GM21447 (cell line): Measurements from ENCODE around the gene CHPT1.

Experiments
- ATAC-seq: cut with Tn5 transposase; IDR thresholded peaks from one replicate; pipeline ENCODE4 v1.9.1; 2021; ENCODE audit not compliant: unreplicated experiment

The CHPT1 gene

DNA sequence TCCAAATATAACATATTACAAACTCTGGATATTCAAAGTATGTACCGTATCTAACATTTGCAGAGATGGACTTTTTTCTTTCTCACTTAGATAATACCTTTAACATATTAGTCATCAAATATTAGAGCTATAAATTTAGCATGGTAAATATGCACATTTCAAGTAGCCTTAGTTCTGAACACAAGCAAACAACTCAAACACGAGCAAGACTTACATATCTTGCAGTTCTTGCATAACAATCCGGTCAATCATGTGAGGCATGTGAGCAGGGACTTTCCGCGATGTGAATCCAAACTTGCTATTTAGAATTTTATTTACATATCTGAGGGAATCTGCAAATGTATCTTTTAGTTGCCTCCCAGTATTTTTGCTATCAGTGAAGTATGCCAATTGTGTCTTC is 63.9 kb downstream of the CHPT1 start:
- ATAC-seq, result no peak

DNA sequence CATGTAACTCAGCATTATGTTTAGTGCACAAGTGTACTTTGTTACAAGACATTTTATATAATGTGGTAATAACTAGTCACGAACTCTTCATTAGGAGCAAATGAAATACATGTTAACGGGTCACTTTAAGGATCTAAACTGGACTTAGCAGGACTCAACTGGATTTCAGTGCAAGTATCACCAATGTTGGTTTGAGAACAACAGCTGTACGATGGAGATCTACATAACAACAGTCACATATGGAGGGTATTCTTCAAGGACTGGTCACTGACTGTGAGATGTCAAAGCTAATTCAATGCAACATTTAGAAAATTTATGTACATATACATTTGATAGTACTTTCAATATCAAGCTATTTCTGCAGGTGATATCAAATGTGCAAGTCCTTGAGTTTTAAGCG is 64.3 kb downstream of the CHPT1 start:
- ATAC-seq, result no peak

DNA sequence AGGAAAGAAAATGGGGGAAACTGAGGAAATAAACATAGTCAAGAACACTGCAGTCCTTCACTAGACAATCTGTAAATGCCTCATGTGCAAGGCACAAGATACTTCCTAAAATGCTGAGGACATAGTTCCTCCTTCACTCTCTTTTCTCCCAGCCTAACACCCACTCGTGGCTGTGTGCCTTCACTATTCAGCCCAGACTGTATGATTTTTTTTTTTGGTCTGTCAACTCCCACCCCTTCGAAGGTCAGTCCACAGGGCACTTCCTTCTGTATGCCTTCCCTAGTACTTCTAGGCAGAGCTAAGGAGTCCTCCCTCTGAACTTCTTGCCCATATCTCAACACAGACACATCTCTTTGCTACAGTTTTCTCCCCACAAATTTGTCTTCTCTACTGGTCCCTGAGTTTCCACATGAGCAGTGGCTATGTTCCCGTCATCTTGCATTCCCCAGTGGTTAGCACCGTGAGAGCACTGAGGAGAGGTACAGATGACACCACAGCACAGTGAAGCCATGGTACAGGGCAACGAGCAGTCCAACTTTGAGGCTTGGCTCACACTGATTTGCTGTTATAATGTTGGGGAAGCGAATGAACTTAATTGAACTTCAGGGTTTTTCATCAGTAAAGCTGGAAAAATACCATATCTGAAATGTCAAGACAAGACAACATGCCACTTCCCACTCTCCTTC is 65.9 kb downstream of the CHPT1 start:
- no peak for ATAC-seq

DNA sequence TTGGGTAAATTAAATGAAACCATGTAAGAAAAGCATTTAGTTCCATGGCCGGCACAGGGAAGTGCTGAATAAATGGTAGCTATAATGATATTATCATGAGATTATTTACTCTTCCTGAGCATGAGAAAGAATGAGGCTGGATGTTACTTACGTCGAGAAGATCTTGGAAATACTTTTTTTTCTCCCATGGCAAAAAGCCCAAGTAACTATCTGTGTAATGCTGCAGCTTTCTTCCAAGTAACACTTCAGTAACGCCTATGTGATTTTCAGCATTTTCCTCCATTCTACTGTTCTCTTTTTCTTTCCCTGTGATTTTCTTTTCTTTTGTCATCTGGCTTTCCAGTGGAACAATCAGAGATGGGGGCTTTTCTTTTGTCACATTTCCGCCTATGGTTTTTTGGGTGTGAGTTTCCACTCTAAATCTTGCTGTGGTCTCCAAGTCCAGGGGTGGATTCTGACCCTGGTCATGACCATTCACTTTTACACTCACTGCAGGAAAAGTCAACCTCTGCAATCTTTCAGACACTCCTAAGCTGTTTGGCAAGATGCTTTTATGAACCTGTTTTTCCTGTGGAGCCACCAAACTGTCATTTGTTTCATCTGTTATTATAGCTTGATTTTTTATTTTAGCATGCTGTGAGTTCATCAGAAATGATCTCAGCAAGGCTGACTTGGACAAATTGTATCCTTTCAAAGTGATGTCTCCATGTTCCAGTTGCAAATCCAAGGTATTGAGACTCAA is 66.8 kb downstream of the CHPT1 start:
- no peak for ATAC-seq

DNA sequence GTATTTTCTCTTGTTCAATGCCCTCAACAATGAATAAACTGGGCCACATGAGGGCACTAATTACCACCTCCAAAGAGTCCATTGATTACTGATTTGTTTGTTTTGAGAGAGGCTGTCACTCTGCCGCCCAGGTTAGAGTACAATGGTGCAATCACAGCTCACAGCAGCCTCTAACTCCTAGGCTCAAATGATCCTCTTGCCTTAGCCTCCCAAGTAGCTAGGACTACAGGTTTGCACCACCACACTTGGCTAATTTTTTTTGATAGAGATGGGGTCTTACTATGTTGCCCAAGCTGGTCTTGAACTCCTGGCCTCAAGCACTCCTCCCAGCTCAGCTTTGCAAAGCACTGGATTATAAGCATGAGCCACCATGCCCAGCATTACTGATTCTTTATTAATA is 70.1 kb downstream of the CHPT1 start:
- no peak for ATAC-seq

DNA sequence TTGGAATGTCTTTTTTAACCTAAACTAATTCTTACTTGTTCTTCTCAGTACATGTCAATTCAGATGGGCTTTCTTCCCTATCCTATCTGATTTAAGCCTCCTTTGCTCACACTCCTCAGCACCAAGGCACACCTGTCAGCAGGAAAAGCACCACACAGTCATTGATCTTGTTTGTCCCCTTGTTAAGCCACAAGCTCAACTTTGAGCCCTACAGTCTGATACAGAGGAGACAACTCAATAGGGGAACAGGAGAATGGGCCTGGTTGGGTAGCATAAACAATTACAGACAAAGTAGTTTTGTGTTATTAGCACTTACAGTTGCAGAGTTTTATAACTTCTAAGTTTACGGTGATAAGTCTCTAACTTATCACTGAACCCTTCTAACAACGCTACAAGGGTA is 71.3 kb downstream of the CHPT1 start:
- no peak for ATAC-seq

DNA sequence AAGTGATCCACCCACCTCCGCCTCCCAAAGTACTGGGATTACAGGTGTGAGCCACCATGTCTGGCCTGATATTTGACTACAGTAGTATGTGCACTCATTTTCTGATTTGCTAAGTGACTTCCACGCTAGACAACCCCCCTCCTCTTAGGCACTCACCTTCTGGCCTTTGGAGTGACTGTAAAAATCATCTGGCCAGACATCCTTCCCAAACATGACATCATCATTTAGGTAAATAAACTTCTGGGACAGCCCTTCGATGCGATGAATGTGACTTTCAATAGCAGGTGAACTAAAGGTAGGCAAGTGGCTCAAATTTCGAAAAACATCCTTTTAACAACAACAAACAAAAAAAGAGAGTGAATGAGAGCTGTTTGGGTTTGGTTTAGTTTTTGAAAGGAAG is 72.4 kb downstream of the CHPT1 start:
- no peak for ATAC-seq

DNA sequence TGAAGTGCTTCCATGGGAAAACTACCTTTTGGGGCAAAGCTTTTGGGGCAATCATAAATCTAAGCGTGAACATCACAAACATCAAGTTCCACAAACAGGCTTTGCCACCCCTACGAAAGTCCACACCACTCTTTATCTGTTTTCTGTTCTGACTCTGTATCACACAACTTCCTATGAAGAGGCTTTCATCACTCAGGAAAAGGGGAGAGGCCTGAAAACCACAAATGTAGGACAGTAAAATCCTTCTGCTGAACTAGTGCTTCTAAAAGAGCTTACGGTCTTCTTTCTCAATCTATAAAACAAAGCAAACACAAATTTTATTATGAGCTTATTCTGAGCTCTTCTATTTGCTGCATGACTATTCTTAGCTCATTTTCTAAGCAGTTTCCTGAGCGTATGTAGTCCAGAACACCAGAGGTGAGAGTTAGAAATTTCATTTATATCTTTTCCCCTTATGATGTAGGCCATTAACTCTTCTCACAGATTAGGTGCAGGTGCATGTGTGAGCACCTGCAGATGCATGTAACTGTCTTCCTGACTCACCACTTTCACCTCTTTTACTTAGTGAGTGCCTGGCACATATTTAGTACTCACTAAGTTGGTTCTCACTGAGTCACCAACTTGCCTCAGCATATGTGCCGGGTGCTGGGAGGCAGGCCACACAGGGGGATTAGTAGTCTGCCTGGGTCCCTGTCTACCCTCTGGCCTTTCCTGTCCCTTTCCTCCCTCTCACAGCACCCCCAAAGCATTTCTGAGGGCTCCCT is 74.8 kb downstream of the CHPT1 start:
- ATAC-seq, result no peak

DNA sequence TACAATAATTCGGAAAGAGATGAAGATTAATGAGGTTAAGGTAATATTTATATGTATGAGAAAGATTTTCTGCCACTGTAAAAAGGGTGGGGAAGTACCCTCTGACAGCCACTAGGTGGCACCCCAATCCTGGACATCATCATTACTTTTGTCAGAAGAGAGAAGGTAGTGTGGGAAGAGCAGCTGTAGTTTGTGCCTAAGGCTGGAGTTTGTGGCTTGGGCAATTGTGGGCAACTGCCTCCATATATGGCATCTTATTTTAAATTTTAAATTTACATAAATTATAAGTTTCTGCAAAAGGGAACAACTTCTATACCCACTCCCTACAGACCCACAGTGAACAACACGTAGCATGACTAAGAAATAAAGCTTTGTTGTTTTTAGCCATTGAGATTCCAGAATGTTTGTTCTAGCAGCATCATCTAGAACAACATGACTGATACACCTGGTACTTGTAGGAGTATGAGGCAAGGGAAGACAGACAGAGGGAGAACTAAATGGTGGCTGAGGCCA is 76.3 kb downstream of the CHPT1 start:
- ATAC-seq, result peak; percentile 85

DNA sequence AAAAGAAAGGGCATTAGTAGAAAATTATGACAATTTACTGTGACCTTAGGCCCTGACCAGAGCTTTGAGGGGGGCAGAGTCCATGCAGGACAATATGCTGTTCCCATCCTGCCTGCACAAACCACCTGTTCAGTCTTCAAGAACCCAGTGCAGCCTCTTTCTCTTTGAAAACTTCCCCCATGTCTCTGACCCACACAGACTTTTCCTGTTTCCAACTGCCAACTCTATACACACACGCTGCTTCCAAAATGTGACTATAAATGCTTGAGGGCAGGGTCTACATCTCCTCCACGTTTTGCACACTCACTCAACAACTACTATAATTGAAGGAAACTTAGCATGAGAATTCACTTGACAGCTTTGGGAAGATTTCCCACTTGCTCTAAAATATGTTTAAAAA is 78.4 kb downstream of the CHPT1 start:
- no peak for ATAC-seq

DNA sequence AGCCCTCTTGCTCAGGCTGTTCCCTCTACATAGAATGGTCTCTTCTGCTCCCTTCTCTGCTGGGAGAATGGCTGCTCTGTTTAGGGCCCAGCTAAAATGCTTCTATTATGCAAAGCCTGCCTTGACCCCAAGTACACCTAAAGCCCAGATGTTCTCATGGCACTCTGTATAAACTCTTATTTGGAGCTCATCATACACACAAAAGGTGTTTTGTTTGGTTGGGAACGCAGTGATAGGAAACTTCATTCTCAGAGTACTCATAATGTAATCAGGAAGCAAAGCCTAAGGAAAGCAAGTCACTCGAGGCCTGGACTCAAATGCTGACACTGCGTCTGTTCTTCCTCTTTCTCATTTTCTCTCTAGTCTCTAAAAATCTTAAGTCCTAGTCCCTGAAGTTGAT is 80.0 kb downstream of the CHPT1 start:
- no peak for ATAC-seq

DNA sequence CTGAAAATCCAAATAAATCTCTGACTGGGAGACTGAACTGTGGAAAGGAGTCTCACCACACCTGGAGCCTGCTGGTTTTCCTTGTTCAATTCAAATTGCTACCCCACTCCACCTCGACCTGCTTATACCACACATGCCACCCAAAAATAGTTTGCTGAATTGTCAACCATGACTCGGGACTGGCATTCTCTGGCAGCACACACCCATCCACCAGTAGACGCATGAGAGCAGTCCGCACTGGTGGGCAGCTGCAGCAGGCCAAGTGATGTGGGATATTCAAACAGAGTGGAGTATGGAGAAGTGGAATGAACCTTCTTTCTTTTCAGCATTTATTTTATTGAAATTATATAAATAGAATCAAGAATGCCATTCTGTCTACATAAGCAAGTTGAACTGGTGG is 80.5 kb downstream of the CHPT1 start:
- no peak for ATAC-seq
